ENCODE results near the gene NRROS.
A peak's percentile ranks its signal among the peaks of the same experiment; 100 is the strongest.
"Not testable (repeated sequence)": the region's sequence is repeated elsewhere in the genome, so short reads cannot be mapped to it uniquely, and the experiment has no call there.

NRROS gene

GRCh38 chr3:196639483-196640296 is at the start of gene NRROS:
NRROS (plus strand) TSS chr3:196639694; CDS start chr3:196654540, 14,846 bp downstream.
- DNase-seq: peak; percentile 86

GRCh38 chr3:196590279-196590678 is 49.2 kb upstream of the NRROS start:
- no peak for DNase-seq

DNA sequence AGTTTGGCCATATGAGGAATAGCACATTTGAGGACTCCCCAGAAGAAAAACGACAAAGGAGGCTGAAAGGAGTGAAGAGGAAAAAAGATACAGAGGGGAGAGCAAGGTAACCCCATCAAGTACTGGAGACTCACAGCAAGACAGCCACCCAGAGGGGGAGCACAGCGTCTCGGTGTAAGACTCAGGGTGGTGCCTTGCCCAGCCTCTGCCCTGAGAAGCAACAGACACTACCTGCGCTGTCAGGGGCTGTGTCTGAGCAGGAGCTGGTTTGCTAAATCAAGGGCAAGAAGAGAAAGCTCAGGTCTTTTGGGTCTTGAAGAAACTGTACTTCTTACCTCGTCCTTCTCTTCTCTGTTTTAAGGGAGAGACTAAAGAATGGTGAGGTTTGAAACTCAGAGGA is 43.1 kb upstream of the NRROS start:
- no peak for DNase-seq

- DNase-seq: peak; percentile 71
Measured at GRCh38 chr3:196597971-196598733, 41.3 kb upstream of the NRROS start.

DNA sequence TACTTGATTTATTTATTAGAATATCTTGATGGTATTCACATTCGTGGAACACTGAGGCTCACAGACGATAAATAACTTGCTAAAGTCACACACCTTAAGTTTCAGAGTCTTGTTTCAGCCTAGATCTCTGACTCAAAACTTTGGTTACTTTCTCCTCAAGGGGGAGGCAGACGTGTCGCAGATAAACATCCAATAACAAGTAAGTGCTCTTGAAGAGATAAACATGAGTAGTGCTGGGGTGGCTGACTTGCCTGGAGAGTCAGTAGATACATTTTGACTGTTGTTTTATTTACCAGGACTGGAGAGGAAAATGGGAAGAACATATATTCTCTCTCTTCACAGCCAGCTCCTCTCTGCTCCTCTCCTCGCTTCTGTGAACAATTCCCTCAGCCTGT is 39.8 kb upstream of the NRROS start:
- no peak for DNase-seq

GRCh38 chr3:196600359-196600758 is 39.1 kb upstream of the NRROS start:
- DNase-seq: no peak

- no peak for DNase-seq
Measured at GRCh38 chr3:196602673-196603072, 36.8 kb upstream of the NRROS start.

DNA sequence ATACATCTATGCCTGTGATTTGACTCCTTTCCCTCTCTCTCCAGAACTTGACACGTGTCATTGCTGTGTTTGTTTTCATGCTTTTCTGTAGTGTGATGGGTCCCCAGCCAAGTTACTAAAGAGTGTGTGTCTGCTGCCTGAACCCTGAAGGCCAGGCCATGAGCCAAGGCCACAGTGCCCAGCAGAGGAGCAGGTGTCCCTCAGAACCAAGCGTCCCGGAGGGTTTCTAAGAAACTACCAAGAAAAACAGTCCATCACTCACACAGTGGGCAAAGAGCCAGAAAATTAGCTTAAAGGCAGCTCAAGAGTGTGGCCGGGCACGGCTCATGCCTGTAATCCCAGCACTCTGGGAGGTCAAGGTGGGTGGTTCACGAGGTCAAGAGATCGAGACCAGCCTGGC is 35.8 kb upstream of the NRROS start:
- DNase-seq: no peak

GRCh38 chr3:196604548-196604947 is 34.9 kb upstream of the NRROS start:
- peak; percentile 41 for DNase-seq

- DNase-seq: no peak
Measured at GRCh38 chr3:196608693-196609092, 30.8 kb upstream of the NRROS start.

DNA sequence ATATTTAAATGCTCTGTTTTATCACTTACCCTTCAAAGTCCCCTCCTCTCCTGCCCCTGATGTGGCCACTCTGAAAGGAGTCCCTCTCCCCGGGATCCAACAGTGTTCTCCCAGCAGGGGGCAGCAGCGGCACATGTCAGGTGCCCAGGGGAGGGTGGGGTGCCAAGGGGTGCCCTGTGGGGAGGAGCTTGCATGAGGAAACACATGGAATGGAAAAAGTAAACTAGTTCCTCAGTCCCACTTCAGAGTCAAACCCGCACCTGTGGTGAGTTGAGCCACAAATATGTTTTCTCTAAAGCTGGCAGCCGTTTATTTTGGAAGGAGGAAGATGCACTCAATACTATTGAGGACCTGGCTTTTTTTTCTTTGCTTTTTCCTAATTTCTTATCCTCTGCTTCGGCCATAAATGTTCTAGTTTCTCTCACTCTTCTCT is 30.1 kb upstream of the NRROS start:
- peak; percentile 98 for DNase-seq

- peak; percentile 39 for DNase-seq
Measured at GRCh38 chr3:196609805-196610515, 29.5 kb upstream of the NRROS start.

DNA sequence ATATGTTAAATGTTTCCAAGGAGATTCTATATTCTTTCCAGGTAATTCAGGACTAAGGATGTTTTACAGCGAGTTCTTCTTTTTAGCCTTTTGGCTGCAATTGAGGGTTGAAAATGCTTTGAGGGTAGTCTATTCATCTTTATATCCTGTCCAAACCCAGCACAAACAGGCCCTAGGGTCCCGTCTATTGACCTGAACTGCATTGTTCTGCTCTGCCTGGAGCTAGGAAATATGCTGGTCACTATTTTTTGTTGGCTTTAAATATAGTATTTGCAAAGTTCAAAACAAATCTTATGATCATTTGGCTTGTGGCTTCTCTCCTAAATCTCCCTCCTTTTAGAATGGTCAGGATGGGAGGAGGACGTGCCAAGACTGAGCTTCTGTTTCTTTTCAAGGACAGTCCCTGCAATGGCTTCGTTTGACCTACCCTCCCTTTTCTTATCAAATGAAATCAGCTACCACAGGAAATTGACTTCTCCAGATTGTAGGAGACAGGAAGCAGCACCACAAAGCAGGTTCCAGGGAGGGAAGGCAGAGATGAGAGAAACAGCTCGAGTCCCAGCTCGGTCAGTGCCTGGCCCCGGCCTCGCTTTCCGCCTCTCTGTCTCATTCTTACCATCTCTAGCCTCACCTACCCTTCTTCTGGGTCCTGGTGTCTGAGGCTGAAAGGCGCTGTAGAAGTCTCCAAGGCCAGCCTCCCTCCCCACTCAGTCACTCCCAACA is 27.6 kb upstream of the NRROS start:
- peak; percentile 41 for DNase-seq

GRCh38 chr3:196615234-196615633 is 24.3 kb upstream of the NRROS start:
- DNase-seq: not testable (repeated sequence)

DNA sequence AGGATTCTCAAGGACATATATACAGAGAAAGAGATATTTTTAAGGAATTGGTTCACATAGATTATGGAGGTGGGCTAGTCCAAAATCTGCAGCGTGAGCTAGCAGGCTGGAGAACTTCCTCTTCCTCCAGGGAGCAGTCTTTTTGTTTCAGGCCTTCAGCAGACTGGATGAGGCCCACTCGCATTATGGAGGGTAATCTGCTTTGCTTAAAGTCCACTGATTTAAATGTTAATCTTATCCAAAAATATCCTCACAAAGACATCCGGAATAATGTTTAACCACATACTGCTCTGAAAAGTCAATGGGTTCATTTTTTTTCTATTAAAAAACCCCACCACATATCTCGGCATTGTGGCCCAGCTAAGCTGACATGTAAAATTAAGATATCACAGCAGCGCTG is 22.2 kb upstream of the NRROS start:
- DNase-seq: no peak

- DNase-seq: no peak
Measured at GRCh38 chr3:196619223-196619622, 20.3 kb upstream of the NRROS start.

- not testable (repeated sequence) for DNase-seq
Measured at GRCh38 chr3:196619627-196620026, 19.9 kb upstream of the NRROS start.

GRCh38 chr3:196620161-196620604 is 19.3 kb upstream of the NRROS start:
- DNase-seq: peak; percentile 76

DNA sequence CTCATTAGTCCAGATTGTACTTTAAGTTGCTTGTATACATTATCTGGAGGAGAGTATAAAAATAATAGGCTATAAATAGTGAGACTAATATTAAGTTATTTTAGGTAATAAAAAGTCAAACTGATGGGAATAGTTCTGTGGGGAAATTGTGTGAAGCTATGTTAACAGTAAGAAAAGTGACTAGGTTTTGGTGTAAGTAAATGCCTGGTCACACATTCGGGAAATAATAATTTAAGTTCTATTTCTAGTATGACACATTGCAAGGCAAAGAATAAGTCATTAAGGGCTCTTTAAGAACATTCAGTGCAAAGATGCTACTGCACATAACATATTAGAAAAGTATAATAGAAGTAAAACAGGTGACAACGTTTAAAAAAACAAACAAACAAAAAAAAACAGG is 18.8 kb upstream of the NRROS start:
- no peak for DNase-seq

- no peak for DNase-seq
Measured at GRCh38 chr3:196621611-196622010, 17.9 kb upstream of the NRROS start.

DNA sequence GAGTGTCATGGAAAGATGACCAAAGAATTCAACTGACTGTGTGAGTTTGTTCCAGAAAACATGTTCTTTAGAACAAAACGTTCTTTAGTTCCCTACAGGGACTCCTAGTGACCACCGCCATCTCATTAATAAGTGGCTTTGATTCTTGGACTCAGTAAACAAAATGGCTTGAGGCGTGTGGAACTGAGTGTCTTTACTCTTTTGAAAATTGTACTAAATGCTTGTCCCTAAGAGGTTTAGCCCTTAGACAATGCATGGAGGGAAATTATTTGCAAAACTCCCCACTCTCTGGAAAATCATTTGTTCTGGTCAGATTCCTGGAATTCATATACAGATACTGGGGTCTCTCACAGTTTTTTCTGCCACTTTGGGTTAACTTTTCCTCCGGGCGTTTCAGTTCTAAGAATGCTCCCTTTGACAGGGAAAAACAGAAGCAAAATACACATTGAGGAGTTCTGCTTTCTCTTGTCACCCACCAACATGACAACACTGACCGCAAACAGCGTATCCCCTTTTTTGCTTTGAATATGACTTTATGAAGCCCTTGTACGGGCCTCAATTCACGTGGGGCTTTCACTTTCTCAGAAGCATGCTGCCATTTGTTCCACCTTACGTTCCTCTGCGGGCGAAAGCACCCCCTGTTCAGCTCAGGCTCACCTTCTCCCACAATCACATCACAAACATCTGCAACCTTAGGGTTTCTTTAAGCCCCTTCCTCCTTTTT is 15.3 kb upstream of the NRROS start:
- peak; percentile 70 for DNase-seq

DNA sequence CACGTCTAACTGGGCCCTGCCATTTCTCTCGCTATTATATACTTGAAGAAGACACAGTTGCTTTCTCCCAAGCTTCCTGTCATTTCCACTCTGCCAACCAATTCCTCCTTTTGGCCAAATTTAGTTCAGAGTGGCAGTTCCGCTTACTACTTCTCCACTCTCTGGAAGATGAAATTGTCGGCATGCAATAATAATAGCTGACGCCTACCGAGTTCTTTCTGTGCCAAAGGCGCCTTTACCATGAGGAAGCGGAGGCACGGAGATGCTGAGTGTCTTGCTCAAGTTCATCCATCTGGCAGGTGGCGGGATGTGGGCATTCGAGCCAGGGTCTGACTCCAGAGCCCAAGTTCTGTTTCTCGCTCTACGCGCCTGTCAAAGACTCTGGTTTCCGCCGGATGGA is 14.6 kb upstream of the NRROS start:
- no peak for DNase-seq

Data from activated CD4-positive, alpha-beta T cell treated with anti-CD3 and anti-CD28 coated beads, Interleukin-2, Interleukin-6, amounts not matched to agents 100 ng/mL and 50 ng/mL, durations not matched to agents 16 hours and 8 hours (primary cell).